HepG2 (cell line): ENCODE results near the gene UBE4A. TPM values are rescaled to one million over a fixed set of nuclear protein-coding genes. Genes with fewer than 3 reads are reported as not detected.

Experiments used
- ETV6 ChIP-seq: sonication (generic); formaldehyde crosslinking; conservative IDR thresholded peaks from 2 replicates; pipeline ENCODE4 v1.4.0; 2020; ENCODE audit warnings: missing genetic modification reagents
- GPN1 ChIP-seq: sonication (generic); formaldehyde crosslinking; IDR thresholded peaks from 2 replicates; pipeline ENCODE4 v1.5.1; 2020; ENCODE audit warnings: missing genetic modification reagents, borderline replicate concordance
- GTF2F1 ChIP-seq: fragments of 150-350 bp; IDR thresholded peaks from 2 replicates; pipeline ENCODE4 v1.6.1; 2014; ENCODE audit warnings: low read length
- NBN ChIP-seq: fragments of 450-650 bp; conservative IDR thresholded peaks from 2 replicates; pipeline ENCODE4 v1.6.1; 2017
- U2AF2 ChIP-seq: fragments of 200-400 bp; formaldehyde crosslinking; IDR thresholded peaks from 2 replicates; pipeline ENCODE4 v1.6.1; 2017; ENCODE audit warnings: low read depth, mild to moderate bottlenecking, low read length
- ZBTB37 ChIP-seq: sonication (generic); formaldehyde crosslinking; IDR thresholded peaks from 2 replicates; pipeline ENCODE4 v1.4.0; 2020; ENCODE audit warnings: mild to moderate bottlenecking, missing genetic modification reagents
- ZNF136 ChIP-seq: sonication (generic); formaldehyde crosslinking; IDR thresholded peaks from 2 replicates; pipeline ENCODE4 v1.8.1; 2022; ENCODE audit warnings: low read depth, mild to moderate bottlenecking, moderate library complexity, missing genetic modification reagents
- ZNF138 ChIP-seq: sonication (generic); formaldehyde crosslinking; IDR thresholded peaks from 2 replicates; pipeline ENCODE4 v1.5.0; 2020; ENCODE audit warnings: mild to moderate bottlenecking, low read depth, missing genetic modification reagents
- ZNF20 ChIP-seq: sonication (generic); formaldehyde crosslinking; IDR thresholded peaks from 2 replicates; pipeline ENCODE4 v1.4.0; 2020; ENCODE audit warnings: mild to moderate bottlenecking, moderate library complexity, missing genetic modification reagents
- ZNF329 ChIP-seq: sonication (generic); formaldehyde crosslinking; IDR thresholded peaks from 2 replicates; pipeline ENCODE4 v1.9.0; 2021; ENCODE audit warnings: low read depth, mild to moderate bottlenecking, missing genetic modification reagents
- ZNF33B ChIP-seq: sonication (generic); formaldehyde crosslinking; IDR thresholded peaks from 2 replicates; pipeline ENCODE4 v1.5.1; 2020; ENCODE audit warnings: mild to moderate bottlenecking, missing genetic modification reagents
- ZNF460 ChIP-seq: sonication (generic); formaldehyde crosslinking; IDR thresholded peaks from 2 replicates; pipeline ENCODE4 v1.5.1; 2020; ENCODE audit warnings: missing genetic modification reagents, mild to moderate bottlenecking, borderline replicate concordance
- ZNF556 ChIP-seq: sonication (generic); formaldehyde crosslinking; IDR thresholded peaks from 2 replicates; pipeline ENCODE4 v1.4.0; 2020; ENCODE audit warnings: mild to moderate bottlenecking, missing genetic modification reagents, borderline replicate concordance
- ZNF576 ChIP-seq: sonication (generic); formaldehyde crosslinking; IDR thresholded peaks from 2 replicates; pipeline ENCODE4 v1.4.0; 2020; ENCODE audit warnings: mild to moderate bottlenecking, missing genetic modification reagents
- ZNF615 ChIP-seq: sonication (generic); formaldehyde crosslinking; IDR thresholded peaks from 2 replicates; pipeline ENCODE4 v1.5.0; 2020; ENCODE audit warnings: mild to moderate bottlenecking, missing genetic modification reagents, borderline replicate concordance
- ZNF724P ChIP-seq: sonication (generic); formaldehyde crosslinking; IDR thresholded peaks from 2 replicates; pipeline ENCODE4 v1.8.0; 2022; ENCODE audit warnings: missing genetic modification reagents, borderline replicate concordance
- ZNF761 ChIP-seq: sonication (generic); formaldehyde crosslinking; conservative IDR thresholded peaks from 2 replicates; pipeline ENCODE4 v1.4.0; 2020; ENCODE audit warnings: mild to moderate bottlenecking, missing genetic modification reagents
- ZNF788 ChIP-seq: sonication (generic); formaldehyde crosslinking; IDR thresholded peaks from 2 replicates; pipeline ENCODE4 v1.5.0; 2020; ENCODE audit warnings: mild to moderate bottlenecking, missing genetic modification reagents, borderline replicate concordance
- ZSCAN21 ChIP-seq: sonication (generic); formaldehyde crosslinking; IDR thresholded peaks from 2 replicates; pipeline ENCODE4 v1.8.0; 2022; ENCODE audit warnings: mild to moderate bottlenecking, missing genetic modification reagents, moderate library complexity, borderline replicate concordance
- polyA plus RNA-seq, 8 experiments: library from polyadenylated mRNA; depleted of rRNA in 3 of 8; stranded (reverse) in 7 of 8; unstranded in 1 of 8; fragments of >200 nt; fragmentation: Illumina TruSeq in 4 of 8; extraction: Trizol in 4 of 8; gene quantifications; 2 replicates each; pipeline versions ENCODE4 v1.2.1 to v1.2.3, GENCODE V29; 2011 to 2016; ENCODE audit warnings: low read depth in 4 of 8, missing spikeins in 1 of 8, mixed read lengths in 1 of 8; ENCODE audit not compliant: insufficient read depth in 1 of 8
- total RNA-seq, 5 experiments: library from RNA; depleted of rRNA; stranded (reverse); fragments of >200 nt; fragmentation: Illumina TruSeq; extraction: Trizol; gene quantifications; 2 replicates each; pipeline ENCODE4 v1.2.3, GENCODE V29; 2016; ENCODE audit warnings: low read depth in 1 of 5
- TF ChIP-seq, protein P1 (sequence below): sonication (generic); formaldehyde crosslinking; IDR thresholded peaks from 2 replicates; pipeline ENCODE4 v1.4.0; 2020; ENCODE audit warnings: low read depth, mild to moderate bottlenecking, missing genetic modification reagents
- TF ChIP-seq, protein P2 (sequence below): IDR thresholded peaks from 2 replicates; pipeline ENCODE4 v1.6.1; 2016
- TF ChIP-seq, protein P3 (sequence below): sonication (generic); formaldehyde crosslinking; IDR thresholded peaks from 2 replicates; pipeline ENCODE4 v1.5.1; 2020; ENCODE audit warnings: missing genetic modification reagents, mild to moderate bottlenecking, borderline replicate concordance

The UBE4A gene
- total and polyA plus RNA-seq, 2 of the 13 experiments (the other 11 are each of a cell fraction or from before 2014, with no cell fraction given), result 15.1 to 32.7 TPM

DNA sequence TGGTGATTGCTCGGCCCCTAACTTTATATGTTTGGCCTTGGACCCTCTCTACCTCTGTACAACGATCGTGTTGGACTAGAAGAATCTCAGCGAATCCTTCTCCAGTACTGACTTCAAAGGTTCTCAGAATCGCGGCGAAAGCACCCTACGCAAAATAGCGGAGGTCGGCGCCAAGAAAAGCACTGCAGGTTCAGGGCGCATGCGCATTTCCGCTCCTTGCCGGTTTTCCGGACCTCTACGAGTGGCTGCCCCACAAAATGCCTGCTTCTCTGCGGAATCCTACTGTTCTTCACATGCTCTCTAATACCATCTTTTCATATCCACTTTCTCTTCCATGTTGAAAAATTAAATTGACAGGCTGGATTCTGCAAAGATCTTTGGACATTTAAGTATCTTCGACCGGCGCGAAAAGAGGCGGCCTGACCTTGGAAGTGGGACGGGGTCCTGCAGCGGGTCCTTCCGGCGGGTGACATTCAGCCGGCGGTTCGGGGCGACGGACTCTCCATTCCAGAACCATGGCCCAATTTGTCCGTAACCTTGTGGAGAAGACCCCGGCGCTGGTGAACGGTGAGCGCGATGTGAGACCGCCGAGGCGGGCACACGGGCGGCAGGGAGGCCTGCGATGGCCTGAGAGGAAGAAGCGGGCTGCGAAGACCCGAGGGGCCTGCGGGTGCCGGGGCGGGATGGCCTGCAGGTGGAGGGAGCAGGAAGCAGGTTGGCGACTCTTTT lies 41.9 kb downstream of the UBE4A start, which contains the start of gene ATP5MG (continued):
- TF ChIP-seq GPN1 (CRISPR knock-in tag) (no peak), ZNF136 (no peak), ZSCAN21 (CRISPR knock-in tag) (no peak), ETV6 (CRISPR knock-in tag) (no peak; the same call in 1 of the 2 replicates), ZNF788 (CRISPR knock-in tag) (peak; percentile 73; the same call in 1 of the 2 replicates), NBN (no peak), ZNF33B (peak; percentile 87; the same call in 1 of the 2 replicates), ZNF556 (CRISPR knock-in tag) (no peak), ZBTB37 (CRISPR knock-in tag) (no peak), GTF2F1 (no peak), ZNF138 (CRISPR knock-in tag) (0 out of 2 replicates have a peak, but pooled peaks have one; percentile 41), U2AF2 (no peak), ZNF329 (CRISPR knock-in tag) (peak; percentile 36; the same call in 1 of the 2 replicates), ZNF460 (no peak), ZNF724P (CRISPR knock-in tag) (no peak; the same call in 1 of the 2 replicates), ZNF576 (CRISPR knock-in tag) (no peak), ZNF761 (CRISPR knock-in tag) (no peak), ZNF20 (CRISPR knock-in tag) (no peak), ZNF615 (no peak)
- TF ChIP-seq, protein P1, sequence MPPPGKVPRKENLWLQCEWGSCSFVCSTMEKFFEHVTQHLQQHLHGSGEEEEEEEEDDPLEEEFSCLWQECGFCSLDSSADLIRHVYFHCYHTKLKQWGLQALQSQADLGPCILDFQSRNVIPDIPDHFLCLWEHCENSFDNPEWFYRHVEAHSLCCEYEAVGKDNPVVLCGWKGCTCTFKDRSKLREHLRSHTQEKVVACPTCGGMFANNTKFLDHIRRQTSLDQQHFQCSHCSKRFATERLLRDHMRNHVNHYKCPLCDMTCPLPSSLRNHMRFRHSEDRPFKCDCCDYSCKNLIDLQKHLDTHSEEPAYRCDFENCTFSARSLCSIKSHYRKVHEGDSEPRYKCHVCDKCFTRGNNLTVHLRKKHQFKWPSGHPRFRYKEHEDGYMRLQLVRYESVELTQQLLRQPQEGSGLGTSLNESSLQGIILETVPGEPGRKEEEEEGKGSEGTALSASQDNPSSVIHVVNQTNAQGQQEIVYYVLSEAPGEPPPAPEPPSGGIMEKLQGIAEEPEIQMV (CRISPR knock-in tag), result peak; percentile 47; the same call in 1 of the 2 replicates
- TF ChIP-seq, protein P2, sequence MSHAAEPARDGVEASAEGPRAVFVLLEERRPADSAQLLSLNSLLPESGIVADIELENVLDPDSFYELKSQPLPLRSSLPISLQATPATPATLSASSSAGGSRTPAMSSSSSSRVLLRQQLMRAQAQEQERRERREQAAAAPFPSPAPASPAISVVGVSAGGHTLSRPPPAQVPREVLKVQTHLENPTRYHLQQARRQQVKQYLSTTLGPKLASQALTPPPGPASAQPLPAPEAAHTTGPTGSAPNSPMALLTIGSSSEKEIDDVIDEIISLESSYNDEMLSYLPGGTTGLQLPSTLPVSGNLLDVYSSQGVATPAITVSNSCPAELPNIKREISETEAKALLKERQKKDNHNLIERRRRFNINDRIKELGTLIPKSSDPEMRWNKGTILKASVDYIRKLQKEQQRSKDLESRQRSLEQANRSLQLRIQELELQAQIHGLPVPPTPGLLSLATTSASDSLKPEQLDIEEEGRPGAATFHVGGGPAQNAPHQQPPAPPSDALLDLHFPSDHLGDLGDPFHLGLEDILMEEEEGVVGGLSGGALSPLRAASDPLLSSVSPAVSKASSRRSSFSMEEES, result no peak; the same call in 1 of the 2 replicates
- TF ChIP-seq, protein P3, sequence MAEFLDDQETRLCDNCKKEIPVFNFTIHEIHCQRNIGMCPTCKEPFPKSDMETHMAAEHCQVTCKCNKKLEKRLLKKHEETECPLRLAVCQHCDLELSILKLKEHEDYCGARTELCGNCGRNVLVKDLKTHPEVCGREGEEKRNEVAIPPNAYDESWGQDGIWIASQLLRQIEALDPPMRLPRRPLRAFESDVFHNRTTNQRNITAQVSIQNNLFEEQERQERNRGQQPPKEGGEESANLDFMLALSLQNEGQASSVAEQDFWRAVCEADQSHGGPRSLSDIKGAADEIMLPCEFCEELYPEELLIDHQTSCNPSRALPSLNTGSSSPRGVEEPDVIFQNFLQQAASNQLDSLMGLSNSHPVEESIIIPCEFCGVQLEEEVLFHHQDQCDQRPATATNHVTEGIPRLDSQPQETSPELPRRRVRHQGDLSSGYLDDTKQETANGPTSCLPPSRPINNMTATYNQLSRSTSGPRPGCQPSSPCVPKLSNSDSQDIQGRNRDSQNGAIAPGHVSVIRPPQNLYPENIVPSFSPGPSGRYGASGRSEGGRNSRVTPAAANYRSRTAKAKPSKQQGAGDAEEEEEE (CRISPR knock-in tag), result no peak
